ENCODE data around the gene IMPDH1.

- TF ChIP-seq POLR2AphosphoS5 (IDR thresholded peaks at IDR 0.05), result no peak
- TF ChIP-seq CTCF (IDR thresholded peaks at IDR 0.05), result no peak
- no peak for TF ChIP-seq POLR2A (IDR thresholded peaks at IDR 0.05)
Measured at GRCh38 chr7:128379900-128380479, 29.8 kb downstream of the IMPDH1 start.
